Measurements from ENCODE around the gene LSM4.
"Not testable (repeated sequence)": the region's sequence is repeated elsewhere in the genome, so short reads cannot be mapped to it uniquely, and the experiment has no call there.

LSM4 gene

DNA sequence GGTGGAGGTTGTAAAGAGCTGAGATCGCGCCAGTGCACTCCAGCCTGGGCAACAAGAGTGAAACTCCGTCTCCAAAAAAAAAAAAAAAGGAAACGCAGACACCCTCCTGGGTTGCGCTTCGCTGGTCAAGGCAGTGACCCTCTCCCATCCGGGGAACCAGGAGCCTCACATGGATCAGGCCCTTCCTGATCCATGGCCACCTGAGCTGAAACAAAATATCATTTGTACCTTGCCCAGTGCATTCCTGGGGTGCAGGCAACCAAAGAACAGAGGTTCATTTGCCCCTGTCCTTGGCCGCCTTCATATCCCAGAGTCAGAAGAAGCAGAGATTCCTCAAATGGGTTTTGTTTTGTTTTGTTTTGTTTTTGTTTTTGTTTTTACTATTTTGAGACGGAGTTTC lies 8.0 kb upstream of the LSM4 start:
- no peak overlapping the region for H3K4me3 ChIP-seq (ENCODE audit: low read depth, low read length)
- TF ChIP-seq CTCF (IDR thresholded peaks at IDR 0.05; ENCODE audit: low read depth, low read length, missing control alignments) = no peak
- DNase-seq (ENCODE audit: low read depth) = no peak

GRCh38 chr19:18329035-18329376 lies 6.1 kb upstream of the LSM4 start:
- no peak for DNase-seq (ENCODE audit: low read depth)
- TF ChIP-seq CTCF (IDR thresholded peaks at IDR 0.05; ENCODE audit: low read depth, low read length, missing control alignments) = no peak
- peak overlapping the region; percentile 52; the same call in 1 of the 2 replicates for H3K4me3 ChIP-seq (ENCODE audit: low read depth, low read length)

DNA sequence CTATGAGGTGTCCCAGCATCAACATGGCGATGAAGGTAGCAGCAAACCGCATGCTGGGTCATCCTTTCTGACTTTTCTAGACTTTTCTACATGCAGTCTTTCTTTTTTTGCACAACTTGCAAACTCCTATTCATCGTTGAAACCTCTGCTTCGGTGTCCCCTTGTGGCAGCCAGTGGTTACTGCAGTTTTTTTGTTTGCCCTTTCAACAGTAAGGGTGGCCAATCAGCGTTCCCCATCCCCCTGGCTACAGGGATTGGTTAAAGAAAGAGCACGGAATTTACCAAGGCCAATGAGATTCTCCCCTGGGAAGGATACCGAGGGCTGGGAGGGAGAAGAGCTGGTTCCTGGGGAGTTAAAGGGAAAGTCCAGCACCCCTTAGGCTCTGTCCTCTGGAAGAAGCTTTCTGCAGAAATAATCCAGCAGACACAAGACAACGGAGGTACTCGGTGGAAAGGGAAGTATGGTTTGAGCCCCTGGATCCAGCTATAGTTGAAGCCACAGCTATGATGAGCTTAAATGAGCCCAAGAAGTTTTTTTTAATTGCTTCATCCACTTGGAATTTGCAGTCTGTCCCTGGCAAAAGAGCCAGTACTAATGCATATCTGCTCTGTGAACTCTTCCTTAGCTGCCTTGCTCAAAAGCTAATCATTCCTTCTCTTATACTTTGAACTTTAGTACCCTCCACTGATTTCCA lies 5.6 kb upstream of the LSM4 start:
- peak; percentile 92 for TF ChIP-seq CTCF (IDR thresholded peaks at IDR 0.05; ENCODE audit: low read depth, low read length, missing control alignments)
- peak; percentile 90 for DNase-seq (ENCODE audit: low read depth)
- peak overlapping the region; percentile 52 for H3K4me3 ChIP-seq (ENCODE audit: low read depth, low read length)

- no peak for DNase-seq (ENCODE audit: low read depth)
- H3K4me3 ChIP-seq (ENCODE audit: low read depth, low read length) = no peak overlapping the region
- TF ChIP-seq CTCF (IDR thresholded peaks at IDR 0.05; ENCODE audit: low read depth, low read length, missing control alignments) = no peak
These were observed 3.9 kb upstream of the LSM4 start for GRCh38 chr19:18326772-18327171.

GRCh38 chr19:18324373-18324731 lies 1.5 kb upstream of the LSM4 start:
- H3K4me3 ChIP-seq (ENCODE audit: low read depth, low read length); DNase-seq (ENCODE audit: low read depth): not testable (repeated sequence)

DNA sequence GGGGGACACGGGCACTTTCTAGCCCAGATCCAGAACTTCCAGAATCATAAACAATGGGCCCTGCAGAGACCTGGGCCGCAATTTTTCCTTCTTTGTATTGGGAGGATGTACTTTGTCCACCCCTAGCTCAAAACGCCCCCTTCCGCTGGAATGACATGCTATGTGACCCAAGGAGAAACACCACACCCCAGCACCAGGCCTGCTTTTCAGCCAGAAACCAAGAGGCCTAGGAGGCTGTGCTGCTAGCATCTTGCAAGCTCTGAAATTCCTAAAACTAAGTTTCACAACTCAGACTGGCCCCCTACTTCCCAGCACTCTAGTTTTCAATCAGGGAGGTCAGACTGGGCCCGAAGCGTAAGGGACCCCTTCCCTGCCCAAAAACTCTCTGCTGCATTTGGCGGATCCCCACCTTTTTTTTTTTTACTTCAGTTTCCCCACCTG lies 538 bp downstream of the LSM4 start:
- TF ChIP-seq CTCF (IDR thresholded peaks at IDR 0.05; ENCODE audit: low read depth, low read length, missing control alignments) = peak; percentile 37
- no peak for DNase-seq (ENCODE audit: low read depth)
- H3K4me3 ChIP-seq (ENCODE audit: low read depth, low read length) = peak overlapping the region; percentile 99

GRCh38 chr19:18321734-18322102 lies 1.2 kb downstream of the LSM4 start:
- no peak for TF ChIP-seq CTCF (IDR thresholded peaks at IDR 0.05; ENCODE audit: low read depth, low read length, missing control alignments)
- H3K4me3 ChIP-seq (ENCODE audit: low read depth, low read length) = peak overlapping the region; percentile 99
- DNase-seq (ENCODE audit: low read depth) = no peak

All from GM12864 (cell line).